ENCODE results near the gene LINC01488. TPM values are rescaled to one million over a fixed set of nuclear protein-coding genes. Genes with fewer than 3 reads are reported as not detected.

Gene LINC01488
- total RNA-seq, 1 donor from 2014 or later: 1.3 TPM

DNA sequence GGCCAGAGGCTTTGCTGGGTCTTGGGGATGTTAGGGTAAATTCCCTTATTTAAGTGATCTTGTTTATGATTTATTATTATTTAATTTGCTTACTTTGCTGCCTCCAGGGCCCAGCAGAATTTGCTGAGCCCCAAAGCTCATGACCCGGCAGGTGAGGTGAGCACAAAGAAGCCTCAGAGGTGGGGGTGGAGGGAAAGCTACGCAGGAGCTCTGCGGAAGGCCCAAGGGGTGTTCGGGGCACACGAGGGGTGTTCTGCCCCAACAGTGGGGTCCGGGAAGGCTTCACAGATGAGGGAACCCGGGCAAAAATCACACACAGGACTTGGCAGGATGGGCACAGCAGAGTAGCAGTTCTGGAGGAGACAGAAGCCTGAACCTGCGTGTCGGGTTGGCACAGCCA is 6.7 kb upstream of the LINC01488 start:
- no peak for TF ChIP-seq CTCF (IDR thresholded peaks at IDR 0.05; ENCODE audit: unreplicated experiment)
- H3K27ac Mint-ChIP-seq: no peak overlapping the region
- no peak overlapping the region for H3K4me3 Mint-ChIP-seq (ENCODE audit: low read depth)
- peaks cover 7% of the 10 kb centered on the region for H3K4me1 Mint-ChIP-seq (ENCODE audit: low read depth)
- H3K9me3 Mint-ChIP-seq (ENCODE audit: low read depth): peaks cover 3% of the 10 kb centered on the region
- DNase-seq (ENCODE audit: low spot score, unreplicated experiment): no peak
- H3K27me3 Mint-ChIP-seq: peaks cover 3% of the 10 kb centered on the region
- no peaks in the 10 kb centered on the region for H3K36me3 Mint-ChIP-seq (ENCODE audit: insufficient read depth)

- H3K4me1 Mint-ChIP-seq (ENCODE audit: low read depth): peaks cover 13% of the 10 kb centered on the region
- peaks cover 3% of the 10 kb centered on the region for H3K27me3 Mint-ChIP-seq
- H3K9me3 Mint-ChIP-seq (ENCODE audit: low read depth): peaks cover 3% of the 10 kb centered on the region
- DNase-seq (ENCODE audit: low spot score, unreplicated experiment): no peak
- peak overlapping the region; percentile 47 for H3K27ac Mint-ChIP-seq
- TF ChIP-seq CTCF (IDR thresholded peaks at IDR 0.05; ENCODE audit: unreplicated experiment): no peak
- no peaks in the 10 kb centered on the region for H3K36me3 Mint-ChIP-seq (ENCODE audit: insufficient read depth)
- no peak overlapping the region for H3K4me3 Mint-ChIP-seq (ENCODE audit: low read depth)
Measured at GRCh38 chr11:69475141-69475865, 6.2 kb upstream of the LINC01488 start.

DNA sequence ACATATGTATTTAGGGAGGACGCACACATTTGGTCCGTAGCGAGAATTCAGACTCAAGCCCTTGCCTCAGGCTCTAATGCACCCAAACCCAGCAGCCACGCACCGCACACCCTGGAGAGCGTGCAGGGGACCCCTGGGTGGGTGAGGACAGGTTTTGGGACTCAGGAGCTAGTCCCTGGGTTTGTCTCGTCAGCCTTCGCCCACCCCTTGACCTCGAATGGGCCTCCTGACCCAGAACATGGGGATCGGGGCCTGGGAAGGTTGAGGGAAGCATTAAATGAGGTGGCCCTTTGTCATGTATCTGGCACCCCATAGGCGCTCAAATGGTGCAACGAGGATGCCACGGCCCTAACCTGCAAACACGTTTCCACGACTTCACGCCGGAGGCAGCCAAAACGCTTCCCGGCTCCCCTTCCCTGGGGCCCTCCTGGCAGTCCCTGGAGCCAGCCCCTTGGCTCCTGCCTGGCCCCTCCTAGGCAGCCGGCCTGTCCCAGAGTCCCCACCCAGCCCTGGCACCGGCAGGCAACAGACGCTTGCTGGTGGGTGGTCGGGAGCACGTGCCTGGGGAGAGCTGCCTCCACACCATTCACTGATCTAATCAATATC is 5.5 kb upstream of the LINC01488 start:
- no peak overlapping the region for H3K4me3 Mint-ChIP-seq (ENCODE audit: low read depth)
- peaks cover 3% of the 10 kb centered on the region for H3K27me3 Mint-ChIP-seq
- no peak for TF ChIP-seq CTCF (IDR thresholded peaks at IDR 0.05; ENCODE audit: unreplicated experiment)
- DNase-seq (ENCODE audit: low spot score, unreplicated experiment): no peak
- peaks cover 17% of the 10 kb centered on the region for H3K4me1 Mint-ChIP-seq (ENCODE audit: low read depth)
- H3K9me3 Mint-ChIP-seq (ENCODE audit: low read depth): peaks cover 3% of the 10 kb centered on the region
- H3K27ac Mint-ChIP-seq: no peak overlapping the region
- no peaks in the 10 kb centered on the region for H3K36me3 Mint-ChIP-seq (ENCODE audit: insufficient read depth)

- Mint-ChIP-seq H3K36me3 (ENCODE audit: insufficient read depth) (no peaks in the 10 kb centered on the region), H3K4me3 (ENCODE audit: low read depth) (no peak overlapping the region), H3K27ac (no peak overlapping the region), H3K27me3 (peaks cover 3% of the 10 kb centered on the region), H3K9me3 (ENCODE audit: low read depth) (peaks cover 3% of the 10 kb centered on the region), H3K4me1 (ENCODE audit: low read depth) (peaks cover 14% of the 10 kb centered on the region)
- no peak for DNase-seq (ENCODE audit: low spot score, unreplicated experiment)
- no peak for TF ChIP-seq CTCF (IDR thresholded peaks at IDR 0.05; ENCODE audit: unreplicated experiment)
Measured at GRCh38 chr11:69476509-69476961, 4.9 kb upstream of the LINC01488 start.

DNA sequence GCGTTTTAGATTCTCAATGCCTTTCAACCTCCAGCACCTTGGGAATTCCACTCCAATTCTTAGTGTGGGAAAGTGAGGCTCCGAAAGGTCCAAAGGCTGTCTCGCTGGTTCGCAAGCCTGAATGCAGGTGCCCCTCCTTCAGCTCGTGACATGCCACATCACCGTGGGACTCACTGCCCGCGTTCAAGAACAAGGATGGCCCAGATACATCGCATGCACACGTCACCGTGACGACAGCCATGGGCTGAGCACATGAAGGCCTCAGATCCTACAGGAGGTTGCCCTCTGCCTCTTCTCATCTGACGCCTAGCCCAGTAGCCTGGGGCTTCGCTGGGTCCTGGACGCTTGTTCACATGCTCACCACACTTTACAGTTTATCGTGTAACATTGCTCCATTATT is 4.4 kb upstream of the LINC01488 start:
- no peaks in the 10 kb centered on the region for H3K36me3 Mint-ChIP-seq (ENCODE audit: insufficient read depth)
- DNase-seq (ENCODE audit: low spot score, unreplicated experiment): no peak
- H3K9me3 Mint-ChIP-seq (ENCODE audit: low read depth): peaks cover 3% of the 10 kb centered on the region
- TF ChIP-seq CTCF (IDR thresholded peaks at IDR 0.05; ENCODE audit: unreplicated experiment): no peak
- peaks cover 14% of the 10 kb centered on the region for H3K4me1 Mint-ChIP-seq (ENCODE audit: low read depth)
- H3K27ac Mint-ChIP-seq: no peak overlapping the region
- H3K27me3 Mint-ChIP-seq: peaks cover 3% of the 10 kb centered on the region
- no peak overlapping the region for H3K4me3 Mint-ChIP-seq (ENCODE audit: low read depth)

Measured in progenitor cell of endocrine pancreas (in vitro differentiated cells).